D721Med (cell line): ENCODE data around the gene TMTC4.

Experiments used
- DNase-seq: peaks from one replicate; pipeline ENCODE4 v3.0.0; 2011; ENCODE audit warnings: low spot score; ENCODE audit not compliant: insufficient read length
- FAIRE-seq: peaks from 2 replicates; lab custom pipeline; 2011; peaks lifted over from hg19 to GRCh38; lab: Jason Lieb, UNC
- CTCF ChIP-seq: IDR thresholded peaks from 2 replicates; pipeline ENCODE4 v1.5.1; 2012; ENCODE audit warnings: mild to moderate bottlenecking, control low read depth; ENCODE audit not compliant: insufficient read depth; ENCODE audit errors: missing control alignments

TMTC4 gene

GRCh38 chr13:100573121-100573520, 101.5 kb downstream of the TMTC4 start:
- TF ChIP-seq CTCF = peak; percentile 68
- FAIRE-seq (no peak), DNase-seq (no peak)

- TF ChIP-seq CTCF = no peak
- FAIRE-seq = no peak
- no peak for DNase-seq
Observed at GRCh38 chr13:100566543-100566942, 108.1 kb downstream of the TMTC4 start.

GRCh38 chr13:100565286-100565685, 109.3 kb downstream of the TMTC4 start:
- DNase-seq (no peak), FAIRE-seq (no peak)
- no peak for TF ChIP-seq CTCF

GRCh38 chr13:100564444-100565223, 110.0 kb downstream of the TMTC4 start:
- no peak for TF ChIP-seq CTCF
- DNase-seq (no peak), FAIRE-seq (no peak)

GRCh38 chr13:100563779-100564178, 110.8 kb downstream of the TMTC4 start:
- TF ChIP-seq CTCF = no peak

GRCh38 chr13:100561599-100562204, 112.9 kb downstream of the TMTC4 start:
- no peak for TF ChIP-seq CTCF
- no peak for FAIRE-seq
- DNase-seq = no peak

More at GRCh38 chr13:100563779-100564178, 110.8 kb downstream of the TMTC4 start:
- FAIRE-seq (no peak), DNase-seq (no peak)

GRCh38 chr13:100561158-100561499, 113.5 kb downstream of the TMTC4 start:
- DNase-seq = no peak
- FAIRE-seq = no peak
- TF ChIP-seq CTCF = no peak
